ENCODE data around the gene S100A5. TPM values are rescaled to one million over a fixed set of nuclear protein-coding genes. Genes with fewer than 3 reads are reported as not detected.

Gene S100A5
- total RNA-seq, 4 donors from 2014 or later = not detected

DNA sequence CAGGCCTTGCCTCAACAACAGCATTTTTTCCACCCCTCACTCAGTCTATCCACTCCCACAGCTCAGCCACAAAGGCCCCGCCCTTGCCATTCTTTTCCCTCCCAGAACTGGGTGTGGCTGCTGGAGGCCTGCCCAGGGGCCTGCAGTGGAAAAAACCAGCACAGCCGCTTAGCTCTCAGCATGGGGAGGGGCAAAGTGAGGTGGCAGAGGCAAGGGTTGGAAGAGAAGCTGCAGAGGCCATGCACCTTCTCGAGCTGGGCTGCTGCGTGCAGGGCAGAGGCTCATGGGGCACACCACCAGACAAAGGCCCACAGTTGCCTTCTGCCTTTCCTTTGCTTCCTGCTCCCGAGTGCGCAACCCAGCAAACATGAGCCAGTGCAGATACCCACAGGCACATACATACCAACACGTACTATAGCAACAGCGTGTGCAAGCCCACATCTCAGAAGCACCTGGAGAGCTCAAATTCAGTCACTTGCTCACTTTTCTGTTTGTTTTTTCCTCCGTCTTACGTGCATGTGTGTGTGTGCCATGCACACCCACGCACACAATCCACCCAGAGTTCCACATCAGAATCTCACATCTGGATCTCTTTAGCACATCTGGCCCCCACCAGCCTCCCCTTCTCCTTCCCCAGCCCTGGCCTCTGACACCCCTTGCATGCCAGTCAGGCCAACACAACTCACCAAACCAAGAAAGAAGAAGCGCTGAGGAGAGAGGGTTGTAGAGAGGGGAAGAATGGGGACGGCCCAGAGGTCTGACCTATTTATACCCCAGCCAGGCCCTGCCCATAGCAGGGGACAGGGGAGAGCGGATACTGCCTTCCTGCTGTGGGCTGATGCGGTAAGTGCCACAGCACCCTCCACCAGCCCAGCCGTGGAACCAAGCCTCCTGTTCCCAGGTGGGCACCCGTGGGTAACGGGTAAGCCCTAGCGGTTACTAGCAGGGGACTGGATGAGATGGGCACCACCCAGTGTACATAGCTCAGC lies 4.6 kb upstream of the S100A5 start, which contains the start of gene S100A4:
S100A4 (minus strand) TSS at position 740 of the 989 bp plus-strand sequence. CDS start 1,012 bp downstream, outside the sequence.
- DNase-seq (ENCODE audit: low spot score) (peak; percentile 84), ATAC-seq (ENCODE audit: low FRiP score) (peak; percentile 84)
- TF ChIP-seq, protein P1, sequence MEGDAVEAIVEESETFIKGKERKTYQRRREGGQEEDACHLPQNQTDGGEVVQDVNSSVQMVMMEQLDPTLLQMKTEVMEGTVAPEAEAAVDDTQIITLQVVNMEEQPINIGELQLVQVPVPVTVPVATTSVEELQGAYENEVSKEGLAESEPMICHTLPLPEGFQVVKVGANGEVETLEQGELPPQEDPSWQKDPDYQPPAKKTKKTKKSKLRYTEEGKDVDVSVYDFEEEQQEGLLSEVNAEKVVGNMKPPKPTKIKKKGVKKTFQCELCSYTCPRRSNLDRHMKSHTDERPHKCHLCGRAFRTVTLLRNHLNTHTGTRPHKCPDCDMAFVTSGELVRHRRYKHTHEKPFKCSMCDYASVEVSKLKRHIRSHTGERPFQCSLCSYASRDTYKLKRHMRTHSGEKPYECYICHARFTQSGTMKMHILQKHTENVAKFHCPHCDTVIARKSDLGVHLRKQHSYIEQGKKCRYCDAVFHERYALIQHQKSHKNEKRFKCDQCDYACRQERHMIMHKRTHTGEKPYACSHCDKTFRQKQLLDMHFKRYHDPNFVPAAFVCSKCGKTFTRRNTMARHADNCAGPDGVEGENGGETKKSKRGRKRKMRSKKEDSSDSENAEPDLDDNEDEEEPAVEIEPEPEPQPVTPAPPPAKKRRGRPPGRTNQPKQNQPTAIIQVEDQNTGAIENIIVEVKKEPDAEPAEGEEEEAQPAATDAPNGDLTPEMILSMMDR (IDR thresholded peaks at IDR 0.05) = no peak

DNA sequence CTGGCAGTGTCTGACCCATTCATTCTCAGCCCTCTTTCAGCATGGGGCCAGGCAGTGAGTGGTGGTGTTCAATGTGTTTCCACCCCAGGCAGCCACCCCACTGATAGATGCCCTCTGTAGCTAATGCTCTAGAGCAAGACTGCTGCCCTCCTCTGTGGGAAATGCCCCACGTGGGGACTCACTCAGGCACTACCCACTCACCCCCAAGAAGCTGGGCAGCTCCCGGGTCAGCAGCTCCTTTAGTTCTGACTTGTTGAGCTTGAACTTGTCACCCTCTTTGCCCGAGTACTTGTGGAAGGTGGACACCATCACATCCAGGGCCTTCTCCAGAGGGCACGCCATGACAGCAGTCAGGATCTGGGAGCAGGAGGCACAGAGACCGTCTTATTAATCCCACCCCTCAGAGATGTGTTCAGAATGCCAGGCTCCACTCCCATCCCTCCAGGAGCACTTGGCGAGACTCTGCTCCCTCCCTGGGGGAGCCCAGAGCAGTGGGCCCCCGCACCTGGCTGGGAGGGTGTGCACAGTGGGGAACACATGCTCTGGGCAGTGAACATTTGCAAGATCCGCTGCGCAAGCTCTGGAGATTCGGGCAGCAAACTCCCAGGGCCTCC lies 3.8 kb upstream of the S100A5 start:
- TF ChIP-seq, protein P1 (IDR thresholded peaks at IDR 0.05) = no peak
- DNase-seq (ENCODE audit: low spot score) (no peak), ATAC-seq (ENCODE audit: low FRiP score) (peak; percentile 1)

DNA sequence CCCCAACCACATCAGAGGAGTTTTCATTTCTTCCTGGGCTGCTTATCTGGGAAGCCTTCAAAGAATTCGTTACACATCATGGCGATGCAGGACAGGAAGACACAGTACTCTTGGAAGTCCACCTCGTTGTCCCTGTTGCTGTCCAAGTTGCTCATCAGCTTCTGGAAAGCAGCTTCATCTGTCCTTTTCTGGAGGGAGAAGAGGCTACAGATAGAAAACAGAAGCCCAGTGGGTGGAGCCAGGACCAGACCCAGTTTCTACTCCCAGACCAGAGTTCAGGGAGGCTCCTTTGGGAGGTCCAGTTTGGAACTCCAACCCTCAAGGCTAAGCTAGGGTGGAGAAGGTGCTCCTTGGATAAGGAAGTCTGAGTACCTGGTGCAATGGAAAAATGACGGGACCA lies 3.0 kb upstream of the S100A5 start:
- TF ChIP-seq, protein P1 (IDR thresholded peaks at IDR 0.05) = no peak
- no peak for ATAC-seq (ENCODE audit: low FRiP score)
- DNase-seq (ENCODE audit: low spot score) = no peak

DNA sequence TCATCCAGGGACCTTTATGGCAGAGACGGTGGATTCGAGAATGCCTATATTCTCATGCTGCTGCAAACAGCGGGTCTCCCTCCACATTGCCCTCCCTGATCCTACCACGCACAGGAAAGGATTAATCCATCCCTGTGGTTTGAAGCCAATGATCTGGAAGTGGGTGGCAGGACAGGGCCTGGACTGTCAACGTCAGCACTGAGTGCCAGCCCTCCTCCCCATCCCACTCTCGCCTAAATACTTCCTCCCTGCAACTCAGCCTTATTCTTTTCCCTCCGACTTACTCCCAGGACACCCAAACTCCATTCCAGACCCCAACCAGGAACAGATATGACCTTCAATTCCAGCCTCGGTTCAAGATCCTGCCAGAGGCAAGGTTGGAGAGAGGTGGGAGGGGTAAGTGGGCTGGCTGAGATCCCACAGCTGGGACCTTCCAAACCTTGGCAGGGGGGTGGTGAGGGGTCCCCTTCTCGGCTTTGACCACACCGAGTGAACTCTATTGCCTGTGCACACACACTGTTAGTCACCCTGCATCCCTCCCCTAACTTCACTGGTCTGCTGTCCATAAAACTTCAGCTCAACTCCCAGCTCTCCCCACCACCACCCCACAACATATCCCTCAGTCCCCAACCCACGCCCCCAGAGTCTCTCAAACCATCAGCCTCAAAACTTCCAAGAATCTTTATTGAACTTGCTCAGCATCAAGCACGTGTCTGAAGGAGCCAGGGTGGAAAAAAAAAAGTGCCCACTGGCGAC lies 2.4 kb upstream of the S100A5 start:
- ATAC-seq (ENCODE audit: low FRiP score) (no peak), DNase-seq (ENCODE audit: low spot score) (no peak)
- TF ChIP-seq, protein P1 (IDR thresholded peaks at IDR 0.05) = no peak

DNA sequence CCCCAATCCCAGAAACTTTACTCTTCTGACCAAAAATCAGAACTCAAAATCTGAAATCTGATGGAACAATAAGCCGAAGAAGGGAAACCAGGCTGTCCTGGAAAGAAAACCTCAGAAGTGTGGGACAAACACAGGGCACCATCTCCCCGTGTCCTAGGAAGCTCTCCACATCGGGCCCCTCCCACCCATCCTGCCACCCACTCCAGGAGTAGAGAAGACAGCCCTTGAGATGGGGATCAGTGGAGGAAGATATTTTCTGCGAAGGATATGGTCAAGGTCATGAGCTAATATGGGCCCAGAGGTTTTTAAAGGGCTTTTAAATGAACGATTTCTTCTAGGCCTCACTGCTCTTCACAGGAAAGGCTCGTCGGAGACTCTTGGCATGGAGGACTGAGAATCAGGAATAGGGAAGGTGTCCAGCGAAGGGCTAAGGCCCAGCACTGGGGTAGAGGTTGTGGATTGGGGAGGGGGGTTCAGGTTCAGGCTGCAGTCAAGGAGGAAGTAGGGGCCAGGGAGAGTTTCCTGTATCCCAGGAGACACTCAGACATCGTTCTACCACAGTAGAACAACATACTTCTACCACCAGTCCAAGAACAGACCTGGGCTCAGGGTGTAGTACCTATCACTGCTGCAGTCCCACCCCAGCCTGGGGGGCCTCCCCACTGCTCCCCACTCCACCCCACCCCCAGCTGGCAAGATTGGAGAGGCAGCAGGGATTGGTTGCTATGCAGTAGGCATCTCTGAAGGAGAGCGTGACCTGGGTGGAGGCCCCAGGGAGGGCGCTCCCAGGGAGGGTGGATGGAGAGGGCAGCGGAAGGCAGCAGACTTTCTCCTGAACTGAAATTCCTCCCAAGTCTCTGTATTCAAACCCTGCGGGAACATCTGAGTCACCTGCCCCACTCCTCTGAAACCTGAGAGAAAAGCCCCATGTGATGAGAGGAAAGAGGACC lies 1.2 kb upstream of the S100A5 start:
- no peak for ATAC-seq (ENCODE audit: low FRiP score)
- TF ChIP-seq, protein P1 (IDR thresholded peaks at IDR 0.05) = no peak
- no peak for DNase-seq (ENCODE audit: low spot score)

Measured in omental fat pad (tissue), 4 donors.